ENCODE data around the gene TACC3. TPM values are rescaled to one million over a fixed set of nuclear protein-coding genes. Genes with fewer than 3 reads are reported as not detected.

Gene TACC3
- polyA plus RNA-seq, 1 of the 3 experiments (the other 2 are of a cell fraction) = 49.5 TPM

DNA sequence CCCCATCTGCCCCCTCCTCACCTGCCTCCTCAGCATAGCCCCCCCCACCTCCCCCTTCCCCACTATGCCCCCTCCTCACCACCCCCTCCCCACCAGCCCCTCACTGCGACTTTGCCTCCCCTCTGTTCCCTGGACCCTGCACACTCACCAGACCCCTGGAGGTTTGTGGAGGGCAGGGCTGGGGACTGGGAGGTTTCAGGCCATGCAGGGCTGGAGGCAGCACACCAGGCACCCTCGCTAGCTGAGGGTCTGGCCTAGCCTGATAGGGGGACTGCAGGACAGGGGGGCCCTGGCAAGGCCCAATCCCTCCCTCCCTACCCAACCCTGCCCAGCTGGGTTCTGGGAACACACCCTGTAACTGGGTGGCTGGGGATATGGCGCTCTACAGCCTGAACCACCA lies 28.0 kb downstream of the TACC3 start:
- H3K27ac ChIP-seq (ENCODE audit: low read depth in 2 of 2, low read length in 1 of 2) = no peak overlapping the region
- H3K4me2 ChIP-seq = no peak overlapping the region
- no peaks in the 10 kb centered on the region for H3K79me2 ChIP-seq (ENCODE audit: insufficient read depth)
- H3K4me3 ChIP-seq (ENCODE audit: low read depth in 2 of 2, low read length in 1 of 2) = no peak overlapping the region
- H3K27me3 ChIP-seq (ENCODE audit: insufficient read depth) = no peaks in the 10 kb centered on the region
- 0 out of 2 replicates have a peak, but pooled peaks cover 3% of the 10 kb centered on the region for H4K20me1 ChIP-seq (ENCODE audit: insufficient read depth)
- no peak overlapping the region for H2AFZ ChIP-seq (ENCODE audit: low read depth)
- no peaks in the 10 kb centered on the region for H3K9me2 ChIP-seq
- H3K36me3 ChIP-seq (replicated peaks in 1 of 2; ENCODE audit: control insufficient read depth in 1 of 2, insufficient read depth in 2 of 2, low read length in 1 of 2) = no peaks in the 10 kb centered on the region
- peaks cover 0 to 17% of the 10 kb centered on the region in 2 experiments; a peak in 1 of 4 replicates for H3K4me1 ChIP-seq (ENCODE audit: control insufficient read depth in 1 of 2, insufficient read depth in 2 of 2, low read depth in 1 of 2, low read length in 1 of 2)
- H3K9me3 ChIP-seq = no peaks in the 10 kb centered on the region
- no peak overlapping the region for H3K9ac ChIP-seq
- no peak for DNase-seq
- WGBS (ENCODE audit: low lambda C conversion rate) = 0% methylated on average over 1 of the region's 3 CpGs
- H3F3A ChIP-seq (replicated peaks; ENCODE audit: insufficient read depth) = peaks cover 3% of the 10 kb centered on the region
- TF ChIP-seq CHD2 (IDR thresholded peaks at IDR 0.05; ENCODE audit: low read length, partially characterized antibody) (no peak), TEAD4 (IDR thresholded peaks at IDR 0.05; ENCODE audit: borderline replicate concordance, insufficient read depth) (no peak), ELF1 (IDR thresholded peaks at IDR 0.05) (no peak), JUND (IDR thresholded peaks at IDR 0.05) (no peak), NFIC (IDR thresholded peaks at IDR 0.05; ENCODE audit: borderline replicate concordance) (no peak), SIN3A (IDR thresholded peaks at IDR 0.05; ENCODE audit: borderline replicate concordance, low read depth, low read length) (no peak), NRF1 (IDR thresholded peaks at IDR 0.05; ENCODE audit: low read depth, low read length) (no peak), RCOR1 (IDR thresholded peaks at IDR 0.05; ENCODE audit: low read length) (no peak)
- TF ChIP-seq, protein P1, sequence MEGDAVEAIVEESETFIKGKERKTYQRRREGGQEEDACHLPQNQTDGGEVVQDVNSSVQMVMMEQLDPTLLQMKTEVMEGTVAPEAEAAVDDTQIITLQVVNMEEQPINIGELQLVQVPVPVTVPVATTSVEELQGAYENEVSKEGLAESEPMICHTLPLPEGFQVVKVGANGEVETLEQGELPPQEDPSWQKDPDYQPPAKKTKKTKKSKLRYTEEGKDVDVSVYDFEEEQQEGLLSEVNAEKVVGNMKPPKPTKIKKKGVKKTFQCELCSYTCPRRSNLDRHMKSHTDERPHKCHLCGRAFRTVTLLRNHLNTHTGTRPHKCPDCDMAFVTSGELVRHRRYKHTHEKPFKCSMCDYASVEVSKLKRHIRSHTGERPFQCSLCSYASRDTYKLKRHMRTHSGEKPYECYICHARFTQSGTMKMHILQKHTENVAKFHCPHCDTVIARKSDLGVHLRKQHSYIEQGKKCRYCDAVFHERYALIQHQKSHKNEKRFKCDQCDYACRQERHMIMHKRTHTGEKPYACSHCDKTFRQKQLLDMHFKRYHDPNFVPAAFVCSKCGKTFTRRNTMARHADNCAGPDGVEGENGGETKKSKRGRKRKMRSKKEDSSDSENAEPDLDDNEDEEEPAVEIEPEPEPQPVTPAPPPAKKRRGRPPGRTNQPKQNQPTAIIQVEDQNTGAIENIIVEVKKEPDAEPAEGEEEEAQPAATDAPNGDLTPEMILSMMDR (IDR thresholded peaks at IDR 0.05) = no peak
- ChIA-PET CTCF (interaction anchor here (0.7 to 3.7 kb wide), 5 partner anchors 17 to 150 kb away, joined by 3 to 65 read pairs (median 5); no protein-coding TSS in a partner anchor), POLR2A (no interaction called here)

DNA sequence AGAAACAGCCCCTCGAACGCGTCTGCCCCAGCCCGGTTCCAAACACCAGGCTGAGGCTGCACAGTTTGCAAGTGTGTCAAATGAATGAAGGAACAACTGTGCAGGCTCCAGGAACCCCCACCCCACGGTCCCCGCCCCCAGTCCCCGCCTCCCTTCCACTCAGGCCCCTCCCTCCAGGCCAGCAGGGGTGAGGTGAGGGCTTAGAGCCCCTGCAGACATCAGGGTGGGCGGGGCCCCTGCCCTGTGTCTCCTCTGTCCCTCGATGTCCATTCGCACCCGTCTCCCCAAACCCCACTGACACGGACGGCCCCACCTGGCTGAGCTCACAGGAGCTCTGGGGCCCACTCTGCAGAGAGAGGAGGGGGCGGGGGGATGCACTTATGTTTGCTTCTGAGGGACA lies 28.5 kb downstream of the TACC3 start:
- Histone ChIP-seq H2AFZ (ENCODE audit: low read depth) (no peak overlapping the region), H3K4me3 (ENCODE audit: low read depth in 2 of 2, low read length in 1 of 2) (no peak overlapping the region), H3F3A (replicated peaks; ENCODE audit: insufficient read depth) (peaks cover 2% of the 10 kb centered on the region), H3K79me2 (ENCODE audit: insufficient read depth) (no peaks in the 10 kb centered on the region), H3K4me1 (ENCODE audit: control insufficient read depth in 1 of 2, insufficient read depth in 2 of 2, low read depth in 1 of 2, low read length in 1 of 2) (peaks cover 0 to 21% of the 10 kb centered on the region in 2 experiments; a peak in 1 of 4 replicates), H3K27me3 (ENCODE audit: insufficient read depth) (no peaks in the 10 kb centered on the region), H3K27ac (ENCODE audit: low read depth in 2 of 2, low read length in 1 of 2) (no peak overlapping the region), H4K20me1 (ENCODE audit: insufficient read depth) (0 out of 2 replicates have a peak, but pooled peaks cover 3% of the 10 kb centered on the region), H3K9ac (no peak overlapping the region), H3K4me2 (no peak overlapping the region), H3K9me3 (no peaks in the 10 kb centered on the region), H3K36me3 (replicated peaks in 1 of 2; ENCODE audit: control insufficient read depth in 1 of 2, insufficient read depth in 2 of 2, low read length in 1 of 2) (no peaks in the 10 kb centered on the region), H3K9me2 (no peaks in the 10 kb centered on the region)
- WGBS (ENCODE audit: low lambda C conversion rate) = 71% methylated on average over 6 of the region's 14 CpGs
- DNase-seq = no peak
- CTCF ChIA-PET = interaction anchor here (0.6 to 3.7 kb wide), 6 partner anchors 14 to 150 kb away, joined by 3 to 65 read pairs (median 4); no protein-coding TSS in a partner anchor
- POLR2A ChIA-PET = no interaction called here
- TF ChIP-seq RAD21 (IDR thresholded peaks at IDR 0.05; ENCODE audit: low read length) (no peak), ELF1 (IDR thresholded peaks at IDR 0.05) (no peak), EZH2phosphoT487 (IDR thresholded peaks at IDR 0.05; ENCODE audit: borderline replicate concordance, low read depth) (no peak), CHD2 (IDR thresholded peaks at IDR 0.05; ENCODE audit: low read length, partially characterized antibody) (no peak), MEF2A (IDR thresholded peaks at IDR 0.05; ENCODE audit: borderline replicate concordance, low read depth) (no peak)
- TF ChIP-seq, protein P2, sequence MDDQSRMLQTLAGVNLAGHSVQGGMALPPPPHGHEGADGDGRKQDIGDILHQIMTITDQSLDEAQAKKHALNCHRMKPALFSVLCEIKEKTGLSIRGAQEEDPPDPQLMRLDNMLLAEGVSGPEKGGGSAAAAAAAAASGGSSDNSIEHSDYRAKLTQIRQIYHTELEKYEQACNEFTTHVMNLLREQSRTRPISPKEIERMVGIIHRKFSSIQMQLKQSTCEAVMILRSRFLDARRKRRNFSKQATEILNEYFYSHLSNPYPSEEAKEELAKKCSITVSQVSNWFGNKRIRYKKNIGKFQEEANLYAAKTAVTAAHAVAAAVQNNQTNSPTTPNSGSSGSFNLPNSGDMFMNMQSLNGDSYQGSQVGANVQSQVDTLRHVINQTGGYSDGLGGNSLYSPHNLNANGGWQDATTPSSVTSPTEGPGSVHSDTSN (IDR thresholded peaks at IDR 0.05) = no peak
- TF ChIP-seq, protein P3, sequence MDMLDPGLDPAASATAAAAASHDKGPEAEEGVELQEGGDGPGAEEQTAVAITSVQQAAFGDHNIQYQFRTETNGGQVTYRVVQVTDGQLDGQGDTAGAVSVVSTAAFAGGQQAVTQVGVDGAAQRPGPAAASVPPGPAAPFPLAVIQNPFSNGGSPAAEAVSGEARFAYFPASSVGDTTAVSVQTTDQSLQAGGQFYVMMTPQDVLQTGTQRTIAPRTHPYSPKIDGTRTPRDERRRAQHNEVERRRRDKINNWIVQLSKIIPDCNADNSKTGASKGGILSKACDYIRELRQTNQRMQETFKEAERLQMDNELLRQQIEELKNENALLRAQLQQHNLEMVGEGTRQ (IDR thresholded peaks at IDR 0.05; ENCODE audit: borderline replicate concordance, low read depth, low read length) = no peak

All from SK-N-SH (cell line).